ENCODE data around the gene TTYH3.

The TTYH3 gene

GRCh38 chr7:2701424-2701823, 69.6 kb downstream of the TTYH3 start:
- no peaks in the 10 kb centered on the region for H3K4me1 ChIP-seq (ENCODE audit: insufficient read depth, low read length)
- H3K27me3 ChIP-seq (ENCODE audit: insufficient read depth, low read length) = no peaks in the 10 kb centered on the region
- H3K9ac ChIP-seq (ENCODE audit: low read depth, low read length) = no peak overlapping the region
- 93% methylated on average over 17 of the region's 17 CpGs for WGBS
- no peak overlapping the region for H3K4me3 ChIP-seq (ENCODE audit: low read length)
- no peaks in the 10 kb centered on the region for H3K36me3 ChIP-seq (ENCODE audit: insufficient read depth, low read length)
- no peak overlapping the region for H3K27ac ChIP-seq (ENCODE audit: low read depth, low read length)
- H3K9me3 ChIP-seq (ENCODE audit: insufficient read depth, low read depth, low read length) = no peaks in the 10 kb centered on the region

GRCh38 chr7:2701832-2702593, 70.2 kb downstream of the TTYH3 start:
- Histone ChIP-seq H3K27ac (ENCODE audit: low read depth, low read length) (no peak overlapping the region), H3K9me3 (ENCODE audit: insufficient read depth, low read depth, low read length) (no peaks in the 10 kb centered on the region), H3K27me3 (ENCODE audit: insufficient read depth, low read length) (no peaks in the 10 kb centered on the region), H3K4me1 (ENCODE audit: insufficient read depth, low read length) (no peaks in the 10 kb centered on the region), H3K9ac (ENCODE audit: low read depth, low read length) (no peak overlapping the region), H3K36me3 (ENCODE audit: insufficient read depth, low read length) (no peaks in the 10 kb centered on the region), H3K4me3 (ENCODE audit: low read length) (no peak overlapping the region)
- WGBS = 90% methylated on average over 12 of the region's 12 CpGs

GRCh38 chr7:2702594-2702957, 70.8 kb downstream of the TTYH3 start:
- Histone ChIP-seq H3K9ac (ENCODE audit: low read depth, low read length) (no peak overlapping the region), H3K4me1 (ENCODE audit: insufficient read depth, low read length) (no peaks in the 10 kb centered on the region), H3K36me3 (ENCODE audit: insufficient read depth, low read length) (no peaks in the 10 kb centered on the region), H3K27me3 (ENCODE audit: insufficient read depth, low read length) (no peaks in the 10 kb centered on the region), H3K9me3 (ENCODE audit: insufficient read depth, low read depth, low read length) (no peaks in the 10 kb centered on the region), H3K4me3 (ENCODE audit: low read length) (no peak overlapping the region), H3K27ac (ENCODE audit: low read depth, low read length) (no peak overlapping the region)
- WGBS = 95% methylated on average over 22 of the region's 22 CpGs

GRCh38 chr7:2705371-2706096, 73.7 kb downstream of the TTYH3 start:
- H3K4me3 ChIP-seq (ENCODE audit: low read length) = no peak overlapping the region
- no peak overlapping the region for H3K27ac ChIP-seq (ENCODE audit: low read depth, low read length)
- H3K9me3 ChIP-seq (ENCODE audit: insufficient read depth, low read depth, low read length) = no peaks in the 10 kb centered on the region
- no peak overlapping the region for H3K9ac ChIP-seq (ENCODE audit: low read depth, low read length)
- no peaks in the 10 kb centered on the region for H3K36me3 ChIP-seq (ENCODE audit: insufficient read depth, low read length)
- H3K4me1 ChIP-seq (ENCODE audit: insufficient read depth, low read length) = no peaks in the 10 kb centered on the region
- WGBS = 86% methylated on average over 14 of the region's 14 CpGs
- H3K27me3 ChIP-seq (ENCODE audit: insufficient read depth, low read length) = no peaks in the 10 kb centered on the region

GRCh38 chr7:2706685-2707126, 74.9 kb downstream of the TTYH3 start:
- H3K27me3 ChIP-seq (ENCODE audit: insufficient read depth, low read length) = no peaks in the 10 kb centered on the region
- H3K4me3 ChIP-seq (ENCODE audit: low read length) = no peak overlapping the region
- H3K27ac ChIP-seq (ENCODE audit: low read depth, low read length) = no peak overlapping the region
- H3K9me3 ChIP-seq (ENCODE audit: insufficient read depth, low read depth, low read length) = no peaks in the 10 kb centered on the region
- no peaks in the 10 kb centered on the region for H3K4me1 ChIP-seq (ENCODE audit: insufficient read depth, low read length)
- H3K9ac ChIP-seq (ENCODE audit: low read depth, low read length) = no peak overlapping the region
- no peaks in the 10 kb centered on the region for H3K36me3 ChIP-seq (ENCODE audit: insufficient read depth, low read length)
- WGBS = 62% methylated on average over 6 of the region's 6 CpGs

GRCh38 chr7:2707481-2707880, 75.7 kb downstream of the TTYH3 start:
- 85% methylated on average over 6 of the region's 8 CpGs for WGBS
- Histone ChIP-seq H3K27ac (ENCODE audit: low read depth, low read length) (no peak overlapping the region), H3K4me1 (ENCODE audit: insufficient read depth, low read length) (no peaks in the 10 kb centered on the region), H3K36me3 (ENCODE audit: insufficient read depth, low read length) (no peaks in the 10 kb centered on the region), H3K27me3 (ENCODE audit: insufficient read depth, low read length) (no peaks in the 10 kb centered on the region), H3K4me3 (ENCODE audit: low read length) (no peak overlapping the region), H3K9me3 (ENCODE audit: insufficient read depth, low read depth, low read length) (no peaks in the 10 kb centered on the region), H3K9ac (ENCODE audit: low read depth, low read length) (no peak overlapping the region)

GRCh38 chr7:2708041-2708440, 76.3 kb downstream of the TTYH3 start:
- Histone ChIP-seq H3K4me1 (ENCODE audit: insufficient read depth, low read length) (no peaks in the 10 kb centered on the region), H3K27ac (ENCODE audit: low read depth, low read length) (no peak overlapping the region), H3K27me3 (ENCODE audit: insufficient read depth, low read length) (no peaks in the 10 kb centered on the region), H3K9me3 (ENCODE audit: insufficient read depth, low read depth, low read length) (no peaks in the 10 kb centered on the region), H3K4me3 (ENCODE audit: low read length) (no peak overlapping the region), H3K36me3 (ENCODE audit: insufficient read depth, low read length) (no peaks in the 10 kb centered on the region), H3K9ac (ENCODE audit: low read depth, low read length) (no peak overlapping the region)
- 93% methylated on average over 10 of the region's 10 CpGs for WGBS

GRCh38 chr7:2708547-2709310, 76.9 kb downstream of the TTYH3 start:
- no peak overlapping the region for H3K4me3 ChIP-seq (ENCODE audit: low read length)

GRCh38 chr7:2709553-2710285, 77.9 kb downstream of the TTYH3 start:
- no peak overlapping the region for H3K4me3 ChIP-seq (ENCODE audit: low read length)
- H3K27ac ChIP-seq (ENCODE audit: low read depth, low read length) = no peak overlapping the region
- 37% methylated on average over 35 of the region's 35 CpGs for WGBS
- no peaks in the 10 kb centered on the region for H3K4me1 ChIP-seq (ENCODE audit: insufficient read depth, low read length)
- H3K27me3 ChIP-seq (ENCODE audit: insufficient read depth, low read length) = no peaks in the 10 kb centered on the region
- H3K36me3 ChIP-seq (ENCODE audit: insufficient read depth, low read length) = no peaks in the 10 kb centered on the region
- H3K9ac ChIP-seq (ENCODE audit: low read depth, low read length) = no peak overlapping the region
- no peaks in the 10 kb centered on the region for H3K9me3 ChIP-seq (ENCODE audit: insufficient read depth, low read depth, low read length)

More at GRCh38 chr7:2708547-2709310, 76.9 kb downstream of the TTYH3 start:
- 96% methylated on average over 20 of the region's 20 CpGs for WGBS
- Histone ChIP-seq H3K27ac (ENCODE audit: low read depth, low read length) (no peak overlapping the region), H3K27me3 (ENCODE audit: insufficient read depth, low read length) (no peaks in the 10 kb centered on the region), H3K36me3 (ENCODE audit: insufficient read depth, low read length) (no peaks in the 10 kb centered on the region), H3K4me1 (ENCODE audit: insufficient read depth, low read length) (no peaks in the 10 kb centered on the region), H3K9ac (ENCODE audit: low read depth, low read length) (no peak overlapping the region), H3K9me3 (ENCODE audit: insufficient read depth, low read depth, low read length) (no peaks in the 10 kb centered on the region)

GRCh38 chr7:2710286-2710655, 78.5 kb downstream of the TTYH3 start:
- H3K4me1 ChIP-seq (ENCODE audit: insufficient read depth, low read length) = no peaks in the 10 kb centered on the region
- H3K27me3 ChIP-seq (ENCODE audit: insufficient read depth, low read length) = no peaks in the 10 kb centered on the region
- no peaks in the 10 kb centered on the region for H3K9me3 ChIP-seq (ENCODE audit: insufficient read depth, low read depth, low read length)
- H3K27ac ChIP-seq (ENCODE audit: low read depth, low read length) = no peak overlapping the region
- no peaks in the 10 kb centered on the region; the same call in 1 of the 2 replicates for H3K36me3 ChIP-seq (ENCODE audit: insufficient read depth, low read length)
- H3K9ac ChIP-seq (ENCODE audit: low read depth, low read length) = no peak overlapping the region
- H3K4me3 ChIP-seq (ENCODE audit: low read length) = no peak overlapping the region
- 88% methylated on average over 11 of the region's 11 CpGs for WGBS
